ENCODE data around the gene PAPOLG.

GRCh38 chr2:60804473-60804872, 48.4 kb downstream of the PAPOLG start:
- TF ChIP-seq POLR2AphosphoS5 (IDR thresholded peaks at IDR 0.05), result no peak
- no peak for TF ChIP-seq CTCF (IDR thresholded peaks at IDR 0.05)
- no peak for TF ChIP-seq POLR2A (IDR thresholded peaks at IDR 0.05)
